Hepatocyte (in vitro differentiated cells): ENCODE results near the gene ZBTB42. TPM values are rescaled to one million over a fixed set of nuclear protein-coding genes. Genes with fewer than 3 reads are reported as not detected.

Source experiments
- DNase-seq: peaks from one replicate; pipeline ENCODE4 v3.0.0-alpha.2; 2016; ENCODE audit warnings: low spot score
- H2AFZ ChIP-seq: fragments of 200-600 bp; sonication (generic); 2 replicates; pipeline ENCODE4 v1.6.0; 2016; ENCODE audit warnings: antibody characterized with exemption, mild to moderate bottlenecking
- H3K27ac ChIP-seq: fragments of 200-600 bp; sonication (generic); 2 replicates; pipeline ENCODE4 v1.5.1; 2016; ENCODE audit warnings: mild to moderate bottlenecking
- H3K27me3 ChIP-seq: fragments of 200-600 bp; sonication (generic); 2 replicates; pipeline ENCODE4 v1.6.1; 2016
- H3K36me3 ChIP-seq: fragments of 200-600 bp; sonication (generic); replicated peaks from 2 replicates; pipeline ENCODE4 v1.5.1; 2016; ENCODE audit warnings: low read depth; ENCODE audit not compliant: insufficient read depth
- H3K4me1 ChIP-seq: fragments of 200-600 bp; sonication (generic); 2 replicates; pipeline ENCODE4 v1.5.1; 2016; ENCODE audit warnings: mild to moderate bottlenecking, moderate library complexity; ENCODE audit not compliant: insufficient read depth
- H3K4me2 ChIP-seq: fragments of 200-600 bp; sonication (generic); 2 replicates; pipeline ENCODE4 v1.6.0; 2016
- H3K4me3 ChIP-seq: fragments of 200-600 bp; sonication (generic); 2 replicates; pipeline ENCODE4 v1.5.1; 2016; ENCODE audit warnings: mild to moderate bottlenecking
- H3K79me2 ChIP-seq: fragments of 200-600 bp; sonication (generic); 2 replicates; pipeline ENCODE4 v1.6.0; 2017; ENCODE audit warnings: mild to moderate bottlenecking
- H3K9me2 ChIP-seq: fragments of 200-600 bp; sonication (generic); replicated peaks from 2 replicates; pipeline ENCODE4 v1.6.0; 2017; ENCODE audit warnings: mild to moderate bottlenecking; ENCODE audit not compliant: insufficient read depth
- H3K9me3 ChIP-seq: fragments of 200-600 bp; sonication (generic); 2 replicates; pipeline ENCODE4 v1.5.1; 2016; ENCODE audit warnings: low read depth, mild to moderate bottlenecking
- H4K20me1 ChIP-seq: fragments of 200-600 bp; sonication (generic); 2 replicates; pipeline ENCODE4 v1.6.0; 2016; ENCODE audit warnings: mild to moderate bottlenecking; ENCODE audit not compliant: insufficient read depth, poor library complexity, severe bottlenecking
- EZH2 ChIP-seq: fragments of 200-600 bp; sonication (generic); IDR thresholded peaks from 2 replicates; pipeline ENCODE4 v1.6.1; 2016; ENCODE audit warnings: antibody characterized with exemption, mild to moderate bottlenecking, borderline replicate concordance
- EZH2phosphoT487 ChIP-seq: fragments of 200-600 bp; sonication (generic); IDR thresholded peaks from one replicate; pipeline ENCODE4 v1.6.1; 2018; ENCODE audit warnings: antibody characterized with exemption, mild to moderate bottlenecking, low read depth, moderate library complexity; ENCODE audit not compliant: unreplicated experiment, severe bottlenecking
- WGBS: methylation state at CpG from one replicate; pipeline ENCODE4 v1.1.6; 2016; ENCODE audit warnings: low lambda C conversion rate; ENCODE audit errors: missing lambda C conversion rate; 5-methylcytosine and 5-hydroxymethylcytosine counted together
- polyA plus RNA-seq: library from polyadenylated mRNA; unstranded; fragments of >200 nt; fragmentation: Nextera tagmentation; extraction: Ambion mirVana; gene quantifications from 2 replicates; pipeline ENCODE4 v1.2.1, GENCODE V29; 2016
- total RNA-seq: library from RNA; depleted of rRNA; stranded (reverse); fragments of >200 nt; gene quantifications from 2 replicates; pipeline ENCODE4 v1.2.3, GENCODE V29; 2014
- TF ChIP-seq, protein P1 (sequence below): fragments of 200-600 bp; sonication (generic); IDR thresholded peaks from 2 replicates; pipeline ENCODE4 v1.5.1; 2016; ENCODE audit warnings: antibody characterized with exemption, mild to moderate bottlenecking; ENCODE audit not compliant: poor library complexity

Gene ZBTB42
- total and polyA plus RNA-seq, 2 experiments from 2014 or later: 3.6 to 8.6 TPM

DNA sequence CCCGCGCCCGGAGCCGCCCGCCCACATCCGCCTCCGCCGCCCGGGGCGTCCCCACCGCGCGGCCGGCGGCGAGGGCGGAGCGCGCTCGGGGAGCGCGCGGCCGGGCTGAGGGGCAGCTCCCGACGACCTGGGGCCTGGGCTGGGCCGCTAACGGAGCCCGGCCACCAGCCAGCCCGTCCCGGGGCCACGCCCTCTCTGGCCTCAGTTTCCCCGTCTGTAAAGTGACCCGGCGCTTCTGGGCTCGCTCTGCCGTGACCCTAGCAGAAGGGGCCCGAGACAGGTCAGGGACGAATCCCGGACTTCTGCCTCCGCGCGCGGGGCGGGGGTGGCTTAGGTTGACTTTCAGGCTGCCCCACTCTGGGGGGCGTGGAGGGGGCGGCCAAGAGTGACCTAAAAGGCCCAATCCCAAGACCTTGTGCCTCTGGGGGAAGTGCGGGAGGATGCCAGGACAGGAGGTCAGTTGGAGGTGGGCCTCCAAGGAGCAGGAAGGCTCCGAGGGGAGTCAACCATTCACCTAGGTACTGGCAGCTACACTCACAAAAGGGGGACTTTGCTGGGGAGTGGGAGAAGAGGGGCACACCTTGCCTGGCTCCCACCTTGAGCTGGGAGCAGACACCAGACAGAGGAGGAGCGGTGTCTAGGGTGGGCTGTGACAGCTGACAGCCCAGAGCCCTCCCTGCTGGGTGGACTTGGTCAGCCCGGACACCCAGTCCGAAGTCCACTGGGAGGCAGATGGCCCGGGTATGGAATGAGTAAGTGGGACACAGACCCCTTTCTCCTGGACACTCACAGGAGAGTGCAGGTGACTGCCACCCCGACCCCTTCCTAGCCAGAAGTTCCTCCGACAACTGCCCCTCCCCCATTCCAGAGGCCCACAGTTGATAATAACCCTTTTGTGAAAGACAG lies 4.9 kb upstream of the ZBTB42 start:
- Histone ChIP-seq H4K20me1 (peaks cover 37% of the 10 kb centered on the region), H3K36me3 (no peaks in the 10 kb centered on the region), H3K27me3 (no peaks in the 10 kb centered on the region), H3K9me3 (no peaks in the 10 kb centered on the region), H3K9me2 (no peaks in the 10 kb centered on the region), H2AFZ (peak overlapping the region; percentile 93), H3K4me2 (peak overlapping the region; percentile 98), H3K27ac (peak overlapping the region; percentile 74), H3K79me2 (peaks cover 40% of the 10 kb centered on the region), H3K4me1 (peaks cover 43% of the 10 kb centered on the region), H3K4me3 (peak overlapping the region; percentile 52)
- 11% methylated on average over 44 of the region's 55 CpGs for WGBS
- TF ChIP-seq EZH2: no peak
- TF ChIP-seq, protein P1, sequence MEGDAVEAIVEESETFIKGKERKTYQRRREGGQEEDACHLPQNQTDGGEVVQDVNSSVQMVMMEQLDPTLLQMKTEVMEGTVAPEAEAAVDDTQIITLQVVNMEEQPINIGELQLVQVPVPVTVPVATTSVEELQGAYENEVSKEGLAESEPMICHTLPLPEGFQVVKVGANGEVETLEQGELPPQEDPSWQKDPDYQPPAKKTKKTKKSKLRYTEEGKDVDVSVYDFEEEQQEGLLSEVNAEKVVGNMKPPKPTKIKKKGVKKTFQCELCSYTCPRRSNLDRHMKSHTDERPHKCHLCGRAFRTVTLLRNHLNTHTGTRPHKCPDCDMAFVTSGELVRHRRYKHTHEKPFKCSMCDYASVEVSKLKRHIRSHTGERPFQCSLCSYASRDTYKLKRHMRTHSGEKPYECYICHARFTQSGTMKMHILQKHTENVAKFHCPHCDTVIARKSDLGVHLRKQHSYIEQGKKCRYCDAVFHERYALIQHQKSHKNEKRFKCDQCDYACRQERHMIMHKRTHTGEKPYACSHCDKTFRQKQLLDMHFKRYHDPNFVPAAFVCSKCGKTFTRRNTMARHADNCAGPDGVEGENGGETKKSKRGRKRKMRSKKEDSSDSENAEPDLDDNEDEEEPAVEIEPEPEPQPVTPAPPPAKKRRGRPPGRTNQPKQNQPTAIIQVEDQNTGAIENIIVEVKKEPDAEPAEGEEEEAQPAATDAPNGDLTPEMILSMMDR: no peak
- TF ChIP-seq EZH2phosphoT487: no peak
- DNase-seq: peak; percentile 83

DNA sequence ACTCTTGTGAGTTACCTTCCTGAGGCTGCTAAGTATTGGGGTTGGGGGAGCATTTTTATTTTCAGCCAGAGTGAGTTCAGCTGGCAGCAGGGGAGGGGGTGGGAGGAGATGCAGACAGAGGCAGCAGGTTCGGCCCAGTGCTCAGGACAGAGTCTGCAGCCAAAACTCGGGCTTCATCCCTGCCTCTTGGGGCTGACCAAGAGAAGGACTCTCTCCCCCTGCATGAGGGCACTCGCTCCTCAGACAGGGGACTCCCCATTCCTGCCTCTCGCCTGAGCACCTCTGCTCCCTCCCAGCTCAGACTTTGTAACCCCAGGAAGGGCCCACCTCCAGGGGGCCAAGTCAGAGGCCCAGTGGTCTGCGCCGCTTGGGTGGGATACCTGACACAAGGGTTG lies 4.2 kb upstream of the ZBTB42 start:
- WGBS: 90% methylated on average over 5 of the region's 6 CpGs
- TF ChIP-seq, protein P1: no peak
- no peak for TF ChIP-seq EZH2
- TF ChIP-seq EZH2phosphoT487: no peak
- Histone ChIP-seq H2AFZ (no peak overlapping the region), H3K9me3 (no peaks in the 10 kb centered on the region), H3K27ac (no peak overlapping the region), H3K4me3 (no peak overlapping the region), H3K4me1 (peaks cover 50% of the 10 kb centered on the region), H4K20me1 (peaks cover 31% of the 10 kb centered on the region), H3K79me2 (peaks cover 34% of the 10 kb centered on the region), H3K36me3 (no peaks in the 10 kb centered on the region), H3K9me2 (no peaks in the 10 kb centered on the region), H3K4me2 (peak overlapping the region; percentile 98), H3K27me3 (no peaks in the 10 kb centered on the region)
- no peak for DNase-seq

DNA sequence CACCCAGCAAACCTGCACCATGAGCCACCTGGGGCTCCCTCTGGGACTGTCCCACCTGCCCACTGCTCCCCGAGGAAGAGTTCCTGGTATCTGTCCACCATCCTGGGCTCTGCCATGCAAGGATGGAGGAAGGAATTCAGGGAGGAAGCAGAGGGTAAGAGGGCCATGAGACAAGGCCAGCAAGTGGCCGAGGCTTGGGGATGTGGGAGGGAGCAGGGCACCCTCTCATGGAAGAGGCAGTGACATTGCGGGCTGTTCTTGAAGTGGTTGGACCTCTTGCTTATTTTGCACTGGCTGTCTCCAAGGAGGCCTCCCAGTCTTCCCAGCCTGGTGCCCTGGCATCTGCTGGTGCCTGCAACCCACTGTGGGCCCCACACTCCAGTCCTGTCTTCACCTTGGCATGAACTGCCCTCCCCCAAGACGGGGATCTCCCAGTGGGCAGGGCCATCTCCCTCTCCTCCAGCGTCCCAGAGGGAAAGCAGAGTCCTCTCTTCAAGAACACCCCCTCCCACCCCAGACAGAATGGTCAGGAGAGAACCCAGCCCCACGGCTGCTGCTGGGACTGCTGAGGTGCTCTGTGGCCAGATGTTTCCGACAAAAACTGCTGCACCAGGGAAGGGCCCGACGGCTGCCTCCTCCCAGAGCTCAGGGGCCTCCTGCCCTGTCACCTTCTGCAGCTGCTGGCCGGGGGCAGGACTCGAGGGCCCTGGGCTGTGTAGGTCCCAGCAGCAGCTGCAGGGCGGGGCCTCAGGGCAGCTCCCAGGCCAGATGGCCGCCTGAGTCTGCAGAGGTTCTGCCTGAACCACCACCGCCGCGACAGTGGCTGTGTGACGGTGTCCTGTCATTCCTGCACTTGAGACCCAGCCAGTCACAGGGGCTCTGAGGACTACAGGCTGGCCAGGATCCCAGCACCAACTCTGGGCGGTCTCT lies 3.5 kb upstream of the ZBTB42 start:
- H3K9me2 ChIP-seq: no peaks in the 10 kb centered on the region
- no peaks in the 10 kb centered on the region for H3K36me3 ChIP-seq
- no peak for TF ChIP-seq EZH2phosphoT487
- no peak overlapping the region for H2AFZ ChIP-seq
- H3K4me2 ChIP-seq: peak overlapping the region; percentile 49
- 48% methylated on average over 18 of the region's 18 CpGs for WGBS
- H4K20me1 ChIP-seq: peaks cover 24% of the 10 kb centered on the region
- DNase-seq: peak; percentile 54
- H3K4me1 ChIP-seq: peaks cover 53% of the 10 kb centered on the region
- peaks cover 27% of the 10 kb centered on the region for H3K79me2 ChIP-seq
- no peaks in the 10 kb centered on the region for H3K27me3 ChIP-seq
- H3K4me3 ChIP-seq: no peak overlapping the region
- H3K9me3 ChIP-seq: no peaks in the 10 kb centered on the region
- no peak overlapping the region for H3K27ac ChIP-seq
